Measurements from ENCODE around the gene ABL1. TPM values are rescaled to one million over a fixed set of nuclear protein-coding genes. Genes with fewer than 3 reads are reported as not detected.

The ABL1 gene
- total RNA-seq, 6 experiments from 2014 or later, result 56.0 to 63.5 (median 62.8) TPM

- H3K36me3 Mint-ChIP-seq (ENCODE audit: low read depth), result peaks cover 14% of the 10 kb centered on the region
These were observed 33.2 kb downstream of the ABL1 start for GRCh38 chr9:130868230-130868629.

GRCh38 chr9:130869250-130869649 lies 34.2 kb downstream of the ABL1 start:
- DNase-seq, result no peak
- TF ChIP-seq CTCF (IDR thresholded peaks at IDR 0.05), result no peak
- Mint-ChIP-seq H3K4me1 (ENCODE audit: low read depth) (peaks cover 14% of the 10 kb centered on the region), H3K9me3 (no peaks in the 10 kb centered on the region), H3K4me3 (no peak overlapping the region), H3K27me3 (ENCODE audit: insufficient read depth) (peaks cover 3% of the 10 kb centered on the region), H3K36me3 (ENCODE audit: low read depth) (peaks cover 15% of the 10 kb centered on the region), H3K27ac (no peak overlapping the region)

More at GRCh38 chr9:130868230-130868629, 33.2 kb downstream of the ABL1 start:
- no peaks in the 10 kb centered on the region for H3K9me3 Mint-ChIP-seq
- H3K4me1 Mint-ChIP-seq (ENCODE audit: low read depth), result peaks cover 19% of the 10 kb centered on the region
- no peak for TF ChIP-seq CTCF (IDR thresholded peaks at IDR 0.05)
- H3K4me3 Mint-ChIP-seq, result no peak overlapping the region
- no peak for DNase-seq
- no peak overlapping the region for H3K27ac Mint-ChIP-seq
- H3K27me3 Mint-ChIP-seq (ENCODE audit: insufficient read depth), result peaks cover 3% of the 10 kb centered on the region

GRCh38 chr9:130870491-130871381 lies 35.7 kb downstream of the ABL1 start:
- peaks cover 3% of the 10 kb centered on the region for H3K27me3 Mint-ChIP-seq (ENCODE audit: insufficient read depth)
- no peak overlapping the region for H3K27ac Mint-ChIP-seq
- no peak overlapping the region for H3K4me3 Mint-ChIP-seq
- H3K36me3 Mint-ChIP-seq (ENCODE audit: low read depth), result peaks cover 20% of the 10 kb centered on the region
- H3K4me1 Mint-ChIP-seq (ENCODE audit: low read depth), result peaks cover 14% of the 10 kb centered on the region
- TF ChIP-seq CTCF (IDR thresholded peaks at IDR 0.05), result no peak
- no peaks in the 10 kb centered on the region for H3K9me3 Mint-ChIP-seq
- no peak for DNase-seq

- H3K27me3 Mint-ChIP-seq (ENCODE audit: insufficient read depth), result peaks cover 3% of the 10 kb centered on the region
- peaks cover 8% of the 10 kb centered on the region for H3K4me1 Mint-ChIP-seq (ENCODE audit: low read depth)
- peaks cover 20% of the 10 kb centered on the region for H3K36me3 Mint-ChIP-seq (ENCODE audit: low read depth)
- no peak for TF ChIP-seq CTCF (IDR thresholded peaks at IDR 0.05)
- H3K27ac Mint-ChIP-seq, result no peak overlapping the region
- no peak overlapping the region for H3K4me3 Mint-ChIP-seq
- H3K9me3 Mint-ChIP-seq, result no peaks in the 10 kb centered on the region
- no peak for DNase-seq
These were observed 36.5 kb downstream of the ABL1 start for GRCh38 chr9:130871395-130872062.

GRCh38 chr9:130872093-130872492 lies 37.0 kb downstream of the ABL1 start:
- H3K27me3 Mint-ChIP-seq (ENCODE audit: insufficient read depth), result peaks cover 3% of the 10 kb centered on the region
- no peaks in the 10 kb centered on the region for H3K9me3 Mint-ChIP-seq
- TF ChIP-seq CTCF (IDR thresholded peaks at IDR 0.05), result no peak
- no peak overlapping the region for H3K4me3 Mint-ChIP-seq
- H3K36me3 Mint-ChIP-seq (ENCODE audit: low read depth), result peaks cover 20% of the 10 kb centered on the region
- no peak for DNase-seq
- H3K27ac Mint-ChIP-seq, result no peak overlapping the region
- H3K4me1 Mint-ChIP-seq (ENCODE audit: low read depth), result 0 out of 2 replicates have a peak, but pooled peaks cover 4% of the 10 kb centered on the region
